ENCODE measurements around the gene ZFP1.

DNA sequence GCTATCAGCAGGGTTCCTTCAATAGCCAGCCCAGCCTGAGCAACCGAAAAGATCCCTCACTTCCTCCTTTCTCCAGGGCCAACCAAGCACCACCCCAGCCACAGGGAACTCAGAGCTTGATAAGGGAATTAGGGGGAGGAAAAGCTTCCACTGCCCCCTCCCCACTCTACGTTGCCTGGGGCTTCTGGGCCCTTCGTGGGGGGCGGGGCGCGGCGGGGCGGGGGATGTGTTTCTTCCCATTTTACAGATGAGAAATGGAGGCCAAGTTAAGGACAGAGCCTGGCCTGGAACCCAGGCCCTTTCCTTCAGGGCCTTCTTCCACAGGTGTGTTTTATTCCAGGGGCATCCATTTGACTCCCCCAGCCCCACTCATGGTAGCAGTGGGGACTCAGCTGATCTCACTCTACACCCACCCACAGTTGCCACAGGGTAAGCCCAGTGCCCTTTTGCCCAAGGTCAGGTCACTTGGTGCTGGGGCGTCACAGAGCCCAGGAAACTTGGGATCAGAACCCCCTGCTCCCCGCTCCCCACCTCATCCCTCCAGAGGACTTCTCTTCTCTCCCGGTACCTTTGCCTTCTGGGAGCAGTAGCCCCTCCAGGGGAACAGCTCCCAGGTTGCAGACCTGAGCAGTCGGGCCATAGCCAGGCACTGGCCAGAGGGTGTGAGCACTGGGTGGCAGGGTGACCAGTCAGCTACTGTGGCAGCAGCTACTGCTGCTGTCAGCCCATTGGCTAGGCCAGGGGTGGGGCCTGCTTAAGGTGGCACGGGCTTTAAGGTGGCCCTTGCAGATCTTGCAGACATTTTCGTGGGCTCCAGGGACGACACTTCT is 32.0 kb upstream of the ZFP1 start, which contains the start of gene LDHD:
- TF ChIP-seq, protein P1, sequence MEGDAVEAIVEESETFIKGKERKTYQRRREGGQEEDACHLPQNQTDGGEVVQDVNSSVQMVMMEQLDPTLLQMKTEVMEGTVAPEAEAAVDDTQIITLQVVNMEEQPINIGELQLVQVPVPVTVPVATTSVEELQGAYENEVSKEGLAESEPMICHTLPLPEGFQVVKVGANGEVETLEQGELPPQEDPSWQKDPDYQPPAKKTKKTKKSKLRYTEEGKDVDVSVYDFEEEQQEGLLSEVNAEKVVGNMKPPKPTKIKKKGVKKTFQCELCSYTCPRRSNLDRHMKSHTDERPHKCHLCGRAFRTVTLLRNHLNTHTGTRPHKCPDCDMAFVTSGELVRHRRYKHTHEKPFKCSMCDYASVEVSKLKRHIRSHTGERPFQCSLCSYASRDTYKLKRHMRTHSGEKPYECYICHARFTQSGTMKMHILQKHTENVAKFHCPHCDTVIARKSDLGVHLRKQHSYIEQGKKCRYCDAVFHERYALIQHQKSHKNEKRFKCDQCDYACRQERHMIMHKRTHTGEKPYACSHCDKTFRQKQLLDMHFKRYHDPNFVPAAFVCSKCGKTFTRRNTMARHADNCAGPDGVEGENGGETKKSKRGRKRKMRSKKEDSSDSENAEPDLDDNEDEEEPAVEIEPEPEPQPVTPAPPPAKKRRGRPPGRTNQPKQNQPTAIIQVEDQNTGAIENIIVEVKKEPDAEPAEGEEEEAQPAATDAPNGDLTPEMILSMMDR (IDR thresholded peaks at IDR 0.05) = no peak
- peak in 1 of 2 donors; percentile 82 for TF ChIP-seq POLR2A (IDR thresholded peaks at IDR 0.05)
